HepG2 (cell line): ENCODE measurements around the gene CELF2. TPM values are rescaled to one million over a fixed set of nuclear protein-coding genes. Genes with fewer than 3 reads are reported as not detected.

Experiments used
- ATAC-seq: fragments of 200-7000 bp; cut with Tn5 transposase; 3 replicates; pipeline ENCODE4 v1.9.1; 2020; ENCODE audit warnings: mild to moderate bottlenecking, moderate library complexity
- BruUV-seq: library from RNA; stranded (reverse); fragments of 400-500 nt; replicated peaks from 2 replicates; lab custom pipeline; 2021; lab: Mats Ljungman, UMichigan
- CTCF ChIA-PET: fragments of 300-600 bp; formaldehyde crosslinking; extraction: SDS; loops from one replicate; lab custom pipeline; 2021; ENCODE audit warnings: low total read pairs, inconsistent platforms, low intra/inter-chr PET ratio; lab: Yijun Ruan, JAX
- POLR2A ChIA-PET: fragments of 350-600 bp; sonication (Branson Sonifier 250); formaldehyde crosslinking; loops from one replicate; lab custom pipeline; 2020; ENCODE audit warnings: antibody characterized with exemption, inconsistent platforms; lab: Yijun Ruan, JAX
- DNase-seq: peaks from one replicate; pipeline ENCODE4 v3.0.0-alpha.2; 2015; ENCODE audit warnings: low spot score
- FAIRE-seq: peaks from 3 replicates; lab custom pipeline; 2011; peaks lifted over from hg19 to GRCh38; lab: Jason Lieb, UNC
- H2AFZ ChIP-seq: one replicate; pipeline ENCODE4 v1.6.1; 2011; ENCODE audit warnings: low read length, inconsistent platforms
- H3K27ac ChIP-seq: fragments of 300-600 bp; 3 replicates; pipeline ENCODE4 v1.8.0; 2011; ENCODE audit warnings: mixed run types, mild to moderate bottlenecking, mixed read lengths, low read length, inconsistent platforms; ENCODE audit not compliant: insufficient read depth; ENCODE audit errors: extremely low read length
- H3K27me3 ChIP-seq, 2 experiments: fragments of 200-600 bp in 1 of 2; 2 replicates in 1 of 2; 3 replicates in 1 of 2; pipeline versions ENCODE4 v1.6.0 to v1.8.0; 2011; ENCODE audit warnings: low read length in 2 of 2, mild to moderate bottlenecking in 2 of 2, moderate library complexity in 2 of 2, inconsistent platforms in 1 of 2; ENCODE audit not compliant: insufficient read depth in 2 of 2, control insufficient read depth in 1 of 2
- H3K36me3 ChIP-seq, 2 experiments: fragments of 200-600 bp in 1 of 2; replicated peaks in 1 of 2; 2 replicates in 1 of 2; 3 replicates in 1 of 2; pipeline versions ENCODE4 v1.5.1 to v1.8.0; 2011; ENCODE audit warnings: low read length in 2 of 2, inconsistent platforms in 1 of 2; ENCODE audit not compliant: insufficient read depth in 2 of 2, control insufficient read depth in 1 of 2
- H3K4me1 ChIP-seq: 2 replicates; pipeline ENCODE4 v1.5.1; 2012; ENCODE audit warnings: low read length, inconsistent platforms; ENCODE audit not compliant: insufficient read depth
- H3K4me2 ChIP-seq: 2 replicates; pipeline ENCODE4 v1.6.0; 2011; ENCODE audit warnings: low read depth, low read length, inconsistent platforms
- H3K4me3 ChIP-seq, 3 experiments: fragments of 200-600 bp in 1 of 3; sonication (generic), shearing (Covaris generic) in 1 of 3; replicated peaks in 1 of 3; 2 replicates each; pipeline ENCODE4 v1.5.1; 2011 to 2016; ENCODE audit warnings: low read length in 3 of 3, inconsistent platforms in 2 of 3, low read depth in 2 of 3, mild to moderate bottlenecking in 2 of 3, control low read depth in 1 of 3, mixed read lengths in 1 of 3; ENCODE audit not compliant: insufficient read depth in 1 of 3
- H3K79me2 ChIP-seq: one replicate; pipeline ENCODE4 v1.6.1; 2011; ENCODE audit warnings: low read length, inconsistent platforms; ENCODE audit not compliant: insufficient read depth
- H3K9ac ChIP-seq: 2 replicates; pipeline ENCODE4 v1.6.0; 2011; ENCODE audit warnings: mild to moderate bottlenecking, low read depth, low read length, inconsistent platforms; ENCODE audit not compliant: insufficient read depth
- H3K9me3 ChIP-seq: 2 replicates; pipeline ENCODE4 v1.5.1; 2012; ENCODE audit warnings: mild to moderate bottlenecking, low read length
- H4K20me1 ChIP-seq: 2 replicates; pipeline ENCODE4 v1.6.0; 2011; ENCODE audit warnings: inconsistent platforms, mild to moderate bottlenecking, low read length, moderate library complexity; ENCODE audit not compliant: insufficient read depth
- CHD2 ChIP-seq: IDR thresholded peaks from 2 replicates; pipeline ENCODE4 v1.6.1; 2011; ENCODE audit warnings: low read depth, low read length, improper control_type of control experiment
- EEA1 ChIP-seq: sonication (generic); formaldehyde crosslinking; IDR thresholded peaks from 2 replicates; pipeline ENCODE4 v1.5.1; 2020; ENCODE audit warnings: mild to moderate bottlenecking, missing genetic modification reagents, borderline replicate concordance
- KIAA2018 ChIP-seq: sonication (generic); formaldehyde crosslinking; IDR thresholded peaks from 2 replicates; pipeline ENCODE4 v1.5.0; 2020; ENCODE audit warnings: mild to moderate bottlenecking, missing genetic modification reagents, borderline replicate concordance
- NR0B2 ChIP-seq: sonication (generic); formaldehyde crosslinking; IDR thresholded peaks from 2 replicates; pipeline ENCODE4 v1.4.0; 2020; ENCODE audit warnings: mild to moderate bottlenecking, missing genetic modification reagents
- POLR2G ChIP-seq: fragments of 200-400 bp; formaldehyde crosslinking; IDR thresholded peaks from 2 replicates; pipeline ENCODE4 v1.6.1; 2018; ENCODE audit warnings: mild to moderate bottlenecking, low read depth, low read length, moderate library complexity
- PPARG ChIP-seq: conservative IDR thresholded peaks from 2 replicates; pipeline ENCODE4 v1.6.1; 2016; ENCODE audit warnings: missing biosample characterization, missing genetic modification reagents
- SIX4 ChIP-seq: sonication (generic); formaldehyde crosslinking; IDR thresholded peaks from 2 replicates; pipeline ENCODE4 v1.4.0; 2020; ENCODE audit warnings: missing genetic modification reagents
- TFDP2 ChIP-seq: sonication (generic); formaldehyde crosslinking; IDR thresholded peaks from 2 replicates; pipeline ENCODE4 v1.4.0; 2020; ENCODE audit warnings: missing genetic modification reagents
- TOPORS ChIP-seq: sonication (generic); formaldehyde crosslinking; IDR thresholded peaks from 2 replicates; pipeline ENCODE4 v1.8.0; 2023; ENCODE audit warnings: mild to moderate bottlenecking, missing genetic modification reagents
- ZBTB14 ChIP-seq: sonication (generic); formaldehyde crosslinking; IDR thresholded peaks from 2 replicates; pipeline ENCODE4 v1.4.0; 2020; ENCODE audit warnings: missing genetic modification reagents
- ZNF101 ChIP-seq: sonication (generic); formaldehyde crosslinking; IDR thresholded peaks from 2 replicates; pipeline ENCODE4 v1.4.0; 2020; ENCODE audit warnings: mild to moderate bottlenecking, low read depth, missing genetic modification reagents, borderline replicate concordance
- ZNF562 ChIP-seq: sonication (generic); formaldehyde crosslinking; IDR thresholded peaks from 2 replicates; pipeline ENCODE4 v1.8.0; 2022; ENCODE audit warnings: missing genetic modification reagents, borderline replicate concordance
- ZNF614 ChIP-seq: IDR thresholded peaks from 2 replicates; pipeline ENCODE4 v1.6.1; 2018; ENCODE audit warnings: missing biosample characterization, missing genetic modification reagents, inconsistent platforms, borderline replicate concordance
- WGBS: methylation state at CpG from one replicate; pipeline ENCODE4 v1.1.6; 2017; ENCODE audit warnings: low lambda C conversion rate; 5-methylcytosine and 5-hydroxymethylcytosine counted together
- in situ Hi-C: cut with HindIII; loops from 2 replicates; pipeline ENCODE4 v1.10.0; 2017; ENCODE audit warnings: low pct_unique_long_range_greater_than_20kb; ENCODE audit not compliant: extremely low pct_ligation_motif_present
- intact Hi-C: fragments of 100-400 bp; cut with micrococcal nuclease; formaldehyde crosslinking; loops from one replicate; pipeline ENCODE4 v1.10.0; 2022; ENCODE audit not compliant: unreplicated experiment
- polyA plus RNA-seq, 8 experiments: library from polyadenylated mRNA; depleted of rRNA in 3 of 8; stranded (reverse) in 7 of 8; unstranded in 1 of 8; fragments of >200 nt; fragmentation: Illumina TruSeq in 4 of 8; extraction: Trizol in 4 of 8; gene quantifications; 2 replicates each; pipeline versions ENCODE4 v1.2.1 to v1.2.3, GENCODE V29; 2011 to 2016; ENCODE audit warnings: low read depth in 4 of 8, missing spikeins in 1 of 8, mixed read lengths in 1 of 8; ENCODE audit not compliant: insufficient read depth in 1 of 8
- total RNA-seq, 5 experiments: library from RNA; depleted of rRNA; stranded (reverse); fragments of >200 nt; fragmentation: Illumina TruSeq; extraction: Trizol; gene quantifications; 2 replicates each; pipeline ENCODE4 v1.2.3, GENCODE V29; 2016; ENCODE audit warnings: low read depth in 1 of 5

CELF2 gene
- total and polyA plus RNA-seq, 2 of the 13 experiments (the other 11 are each of a cell fraction or from before 2014, with no cell fraction given), result not detected

GRCh38 chr10:11217521-11217920 is 199.8 kb downstream of the CELF2 start:
- ATAC-seq (no peak), DNase-seq (no peak), FAIRE-seq (no peak)
- Histone ChIP-seq H3K27ac (no peak overlapping the region), H4K20me1 (no peaks in the 10 kb centered on the region), H3K9ac (no peak overlapping the region), H3K79me2 (no peaks in the 10 kb centered on the region), H3K4me1 (no peaks in the 10 kb centered on the region), H2AFZ (no peak overlapping the region), H3K9me3 (no peaks in the 10 kb centered on the region), H3K4me3 (no peak overlapping the region), H3K4me2 (no peak overlapping the region), H3K27me3 (peaks cover 0 to 17% of the 10 kb centered on the region in 2 experiments; a peak in 1 of 5 replicates), H3K36me3 (no peaks in the 10 kb centered on the region)
- BruUV-seq, result no TSS peak
- in situ Hi-C loops (no loop called here), intact Hi-C loops (no loop called here)
- 30% methylated on average over 3 of the region's 3 CpGs for WGBS
- CTCF ChIA-PET, result no interaction called here
- POLR2A ChIA-PET, result no interaction called here
- TF ChIP-seq CHD2, result no peak
- no peak for TF ChIP-seq ZNF101 (CRISPR knock-in tag)
- TF ChIP-seq TFDP2 (CRISPR knock-in tag), result no peak
- TF ChIP-seq TOPORS, result no peak
- TF ChIP-seq POLR2G, result no peak
- TF ChIP-seq ZNF614 (CRISPR knock-in tag), result no peak
- no peak for TF ChIP-seq KIAA2018 (CRISPR knock-in tag)
- no peak for TF ChIP-seq ZBTB14 (CRISPR knock-in tag)
- no peak for TF ChIP-seq SIX4 (CRISPR knock-in tag)
- no peak for TF ChIP-seq EEA1 (CRISPR knock-in tag)
- no peak for TF ChIP-seq ZNF562 (CRISPR knock-in tag)
- no peak for TF ChIP-seq NR0B2 (CRISPR knock-in tag)
- no peak for TF ChIP-seq PPARG (CRISPR knock-in tag)
